ENCODE results near the gene SLC4A4.

- TF ChIP-seq ZBTB7A (IDR thresholded peaks at IDR 0.05; ENCODE audit: low read depth), result no peak
- no peak for TF ChIP-seq CREB1 (IDR thresholded peaks at IDR 0.05; ENCODE audit: low read depth)
- no peak for TF ChIP-seq FOXM1 (IDR thresholded peaks at IDR 0.05; ENCODE audit: borderline replicate concordance, low read depth)
- no peak for TF ChIP-seq MAX (IDR thresholded peaks at IDR 0.05)
- TF ChIP-seq CEBPB (IDR thresholded peaks at IDR 0.05), result no peak
- TF ChIP-seq USF1 (IDR thresholded peaks at IDR 0.05), result no peak
- TF ChIP-seq RAD21 (IDR thresholded peaks at IDR 0.05; ENCODE audit: low read depth), result no peak
- TF ChIP-seq REST (IDR thresholded peaks at IDR 0.05; ENCODE audit: low read depth), result no peak
Measured at GRCh38 chr4:71549516-71550160, 210.8 kb downstream of the SLC4A4 start.
